Muscle layer of colon (tissue), 2 donors: Measurements from ENCODE around the gene IVL.

Source experiments
- H3K27ac ChIP-seq: one replicate; pipeline ENCODE4 v1.7.0; 2013; ENCODE audit warnings: low read depth, mild to moderate bottlenecking, low read length, moderate library complexity
- H3K27me3 ChIP-seq, 2 donors: one replicate each; pipeline ENCODE4 v1.7.0; 2013; ENCODE audit warnings: low read length in 2 of 2, mild to moderate bottlenecking in 2 of 2; ENCODE audit not compliant: insufficient read depth in 2 of 2, control insufficient read depth in 1 of 2
- H3K36me3 ChIP-seq: one replicate; pipeline ENCODE4 v1.7.0; 2013; ENCODE audit warnings: mild to moderate bottlenecking, low read length; ENCODE audit not compliant: insufficient read depth
- H3K4me1 ChIP-seq: one replicate; pipeline ENCODE4 v1.7.0; 2013; ENCODE audit warnings: mild to moderate bottlenecking, low read length; ENCODE audit not compliant: insufficient read depth
- H3K4me3 ChIP-seq, 2 donors: one replicate each; pipeline ENCODE4 v1.7.0; 2013; ENCODE audit warnings: low read length in 2 of 2, low read depth in 1 of 2, mild to moderate bottlenecking in 1 of 2, moderate library complexity in 1 of 2
- H3K9ac ChIP-seq: one replicate; pipeline ENCODE4 v1.7.0; 2013; ENCODE audit warnings: low read length
- H3K9me3 ChIP-seq: one replicate; pipeline ENCODE4 v1.7.0; 2013; ENCODE audit warnings: mild to moderate bottlenecking, low read length
- donor health status: abdominal sarcoma.
- donor health status: Adenocarcinoma of cecum.

IVL gene

GRCh38 chr1:152899883-152900282 is 8.5 kb upstream of the IVL start:
- Histone ChIP-seq H3K4me1 (peaks cover 4% of the 10 kb centered on the region), H3K27me3 (no peaks in the 10 kb centered on the region), H3K9ac (no peak overlapping the region), H3K4me3 (no peak overlapping the region), H3K36me3 (no peaks in the 10 kb centered on the region), H3K27ac (no peak overlapping the region), H3K9me3 (no peaks in the 10 kb centered on the region)

DNA sequence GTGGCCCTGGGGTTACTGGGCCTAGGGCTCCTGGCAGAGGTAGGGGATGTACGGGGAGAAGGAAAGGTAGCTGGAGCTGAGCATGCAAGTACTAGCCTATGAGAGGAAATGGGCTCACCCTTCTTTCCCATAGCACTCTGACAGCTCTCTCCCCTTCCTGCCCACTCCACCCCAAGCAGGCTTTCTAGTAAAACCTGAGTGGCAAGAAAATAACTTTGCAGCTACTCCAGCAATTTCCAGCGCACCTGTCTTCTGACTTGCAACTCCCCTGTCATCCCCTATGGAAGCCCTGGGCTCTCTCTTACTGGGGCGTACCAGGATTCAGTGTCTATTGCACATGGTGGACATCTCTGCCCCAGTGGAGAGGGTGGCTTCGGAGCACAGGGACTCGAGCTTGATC is 6.7 kb upstream of the IVL start:
- Histone ChIP-seq H3K9ac (no peak overlapping the region), H3K27me3 (no peaks in the 10 kb centered on the region), H3K4me3 (no peak overlapping the region), H3K36me3 (no peaks in the 10 kb centered on the region), H3K4me1 (no peaks in the 10 kb centered on the region), H3K27ac (no peak overlapping the region), H3K9me3 (no peaks in the 10 kb centered on the region)

DNA sequence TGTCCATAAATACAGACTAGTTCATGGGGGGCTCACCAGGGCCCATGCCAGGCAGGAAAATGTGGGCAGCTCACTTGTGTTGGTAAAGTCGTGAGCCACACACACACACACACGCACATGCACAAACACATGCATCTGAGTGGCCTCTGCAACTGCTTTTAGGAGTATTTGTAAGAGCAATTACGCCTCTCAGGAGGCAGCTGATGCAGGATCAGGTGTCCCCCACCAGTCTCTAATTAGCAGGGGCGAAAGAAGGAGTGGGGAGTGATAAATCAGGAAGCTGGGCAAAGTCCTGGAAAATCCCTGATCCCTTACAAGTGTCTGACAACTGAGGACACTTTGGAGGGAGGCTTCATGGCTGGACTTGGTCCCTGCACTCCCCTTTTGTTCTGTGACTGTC is 5.7 kb upstream of the IVL start:
- no peak overlapping the region for H3K9ac ChIP-seq
- no peaks in the 10 kb centered on the region for H3K9me3 ChIP-seq
- no peaks in the 10 kb centered on the region for H3K4me1 ChIP-seq
- no peak overlapping the region for H3K4me3 ChIP-seq
- H3K36me3 ChIP-seq: no peaks in the 10 kb centered on the region
- no peak overlapping the region for H3K27ac ChIP-seq
- H3K27me3 ChIP-seq: no peaks in the 10 kb centered on the region

- H3K9me3 ChIP-seq: no peaks in the 10 kb centered on the region
- H3K4me1 ChIP-seq: no peaks in the 10 kb centered on the region
- no peak overlapping the region for H3K4me3 ChIP-seq
- no peak overlapping the region for H3K9ac ChIP-seq
- no peak overlapping the region for H3K27ac ChIP-seq
- no peaks in the 10 kb centered on the region for H3K36me3 ChIP-seq
- H3K27me3 ChIP-seq: no peaks in the 10 kb centered on the region
Observed at GRCh38 chr1:152904688-152905440, 3.5 kb upstream of the IVL start.

GRCh38 chr1:152906023-152906565 is 2.3 kb upstream of the IVL start:
- H3K9ac ChIP-seq: no peak overlapping the region
- no peak overlapping the region for H3K4me3 ChIP-seq
- H3K9me3 ChIP-seq: no peaks in the 10 kb centered on the region
- H3K4me1 ChIP-seq: no peaks in the 10 kb centered on the region
- no peaks in the 10 kb centered on the region for H3K27me3 ChIP-seq
- no peaks in the 10 kb centered on the region for H3K36me3 ChIP-seq
- no peak overlapping the region for H3K27ac ChIP-seq

DNA sequence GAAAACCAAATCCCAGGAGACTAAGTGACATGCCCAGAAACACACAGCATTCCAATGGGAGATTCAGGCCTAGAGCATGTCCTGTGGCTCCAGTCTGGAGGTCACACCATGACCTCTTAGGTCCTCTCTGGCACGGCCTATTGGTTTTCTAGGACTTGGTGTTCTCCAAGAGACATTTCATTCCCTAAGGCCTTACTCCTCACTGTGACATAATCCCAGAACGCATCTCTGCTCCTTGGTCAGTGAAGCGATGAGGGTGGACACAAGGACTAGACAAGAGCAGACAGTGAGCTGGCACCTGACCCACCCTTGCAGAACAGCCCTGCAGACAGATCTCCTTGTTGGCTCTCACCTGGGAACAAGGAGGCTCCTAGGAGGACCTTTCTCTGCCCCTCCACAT is 860 bp downstream of the IVL start:
- Histone ChIP-seq H3K9me3 (no peaks in the 10 kb centered on the region), H3K4me1 (no peaks in the 10 kb centered on the region), H3K27ac (no peak overlapping the region), H3K36me3 (no peaks in the 10 kb centered on the region), H3K9ac (no peak overlapping the region), H3K4me3 (no peak overlapping the region), H3K27me3 (no peaks in the 10 kb centered on the region)

GRCh38 chr1:152912471-152912870 is 4.1 kb downstream of the IVL start:
- Histone ChIP-seq H3K27ac (no peak overlapping the region), H3K27me3 (no peaks in the 10 kb centered on the region)

DNA sequence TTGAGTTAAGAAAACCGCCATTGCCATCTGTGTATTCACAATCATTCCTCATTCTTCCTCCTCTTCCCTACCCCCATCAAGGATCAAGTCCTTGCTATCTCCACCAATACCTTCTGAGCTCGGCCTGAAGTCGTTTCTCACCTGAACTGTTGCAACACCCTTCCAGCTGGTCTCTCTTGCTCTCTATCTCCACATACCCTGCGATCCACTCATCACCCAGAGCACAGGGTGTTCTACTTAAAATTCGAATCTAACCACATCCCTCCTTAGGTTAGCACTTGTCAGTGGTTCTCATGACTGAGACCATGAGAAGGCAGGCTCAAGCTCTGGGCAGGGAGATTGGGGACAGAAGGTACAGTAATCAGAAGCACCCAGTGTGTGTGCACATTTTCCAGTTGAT is 4.6 kb downstream of the IVL start:
- H3K27ac ChIP-seq: no peak overlapping the region
- H3K36me3 ChIP-seq: no peaks in the 10 kb centered on the region
- no peaks in the 10 kb centered on the region for H3K27me3 ChIP-seq
- no peak overlapping the region for H3K4me3 ChIP-seq
- no peak overlapping the region for H3K9ac ChIP-seq
- no peaks in the 10 kb centered on the region for H3K4me1 ChIP-seq
- no peaks in the 10 kb centered on the region for H3K9me3 ChIP-seq

More at GRCh38 chr1:152912471-152912870, 4.1 kb downstream of the IVL start:
- Histone ChIP-seq H3K36me3 (no peaks in the 10 kb centered on the region), H3K9me3 (no peaks in the 10 kb centered on the region), H3K4me1 (no peaks in the 10 kb centered on the region), H3K9ac (no peak overlapping the region), H3K4me3 (no peak overlapping the region)

DNA sequence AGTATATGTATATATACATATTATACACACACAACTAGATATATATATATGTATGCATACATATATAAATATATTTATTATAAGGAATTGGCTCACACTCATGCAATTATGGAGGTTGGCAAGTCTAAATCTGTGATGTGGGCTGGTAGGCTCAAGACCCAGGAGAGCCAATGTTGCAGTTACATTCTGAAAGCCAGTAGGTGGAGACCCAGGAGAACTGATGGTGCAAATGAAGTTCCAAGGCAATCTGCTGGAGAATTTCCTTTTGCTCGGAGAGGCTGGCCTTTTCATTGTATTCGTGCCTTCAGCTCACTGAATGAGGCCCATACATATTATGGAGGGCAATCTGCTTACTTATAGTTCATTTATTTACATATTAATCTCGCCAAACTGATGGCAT is 9.4 kb downstream of the IVL start:
- Histone ChIP-seq H3K27me3 (no peaks in the 10 kb centered on the region), H3K9ac (no peak overlapping the region), H3K9me3 (no peaks in the 10 kb centered on the region), H3K4me3 (no peak overlapping the region), H3K4me1 (no peaks in the 10 kb centered on the region), H3K27ac (no peak overlapping the region), H3K36me3 (no peaks in the 10 kb centered on the region)

DNA sequence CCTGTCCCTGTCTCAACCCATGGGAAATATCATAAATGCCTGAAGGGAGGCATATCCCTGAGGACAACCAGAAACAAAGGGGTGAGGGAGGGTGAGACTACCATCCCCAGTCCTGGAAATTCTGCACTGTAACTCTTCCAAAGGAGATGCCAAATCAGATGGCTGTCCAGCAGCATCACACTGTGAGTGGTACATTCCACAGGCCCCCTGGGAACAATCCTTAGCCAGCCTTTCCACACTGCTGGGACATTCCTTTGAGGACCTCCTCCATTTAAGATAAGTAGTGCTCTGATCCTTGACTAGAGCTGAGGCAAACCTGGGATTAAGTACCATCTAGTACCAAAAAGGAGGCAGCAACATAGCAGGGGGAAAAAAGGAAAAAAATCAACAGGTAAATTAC is 10.7 kb downstream of the IVL start:
- Histone ChIP-seq H3K27me3 (no peaks in the 10 kb centered on the region), H3K9ac (no peak overlapping the region), H3K27ac (no peak overlapping the region), H3K36me3 (no peaks in the 10 kb centered on the region), H3K4me3 (no peak overlapping the region), H3K9me3 (no peaks in the 10 kb centered on the region), H3K4me1 (no peaks in the 10 kb centered on the region)

- H3K4me3 ChIP-seq: no peak overlapping the region
- no peak overlapping the region for H3K9ac ChIP-seq
- no peaks in the 10 kb centered on the region for H3K36me3 ChIP-seq
- H3K27ac ChIP-seq: no peak overlapping the region
- H3K9me3 ChIP-seq: no peaks in the 10 kb centered on the region
- no peaks in the 10 kb centered on the region for H3K4me1 ChIP-seq
- no peaks in the 10 kb centered on the region for H3K27me3 ChIP-seq
Observed at GRCh38 chr1:152924191-152924590, 15.8 kb downstream of the IVL start.

DNA sequence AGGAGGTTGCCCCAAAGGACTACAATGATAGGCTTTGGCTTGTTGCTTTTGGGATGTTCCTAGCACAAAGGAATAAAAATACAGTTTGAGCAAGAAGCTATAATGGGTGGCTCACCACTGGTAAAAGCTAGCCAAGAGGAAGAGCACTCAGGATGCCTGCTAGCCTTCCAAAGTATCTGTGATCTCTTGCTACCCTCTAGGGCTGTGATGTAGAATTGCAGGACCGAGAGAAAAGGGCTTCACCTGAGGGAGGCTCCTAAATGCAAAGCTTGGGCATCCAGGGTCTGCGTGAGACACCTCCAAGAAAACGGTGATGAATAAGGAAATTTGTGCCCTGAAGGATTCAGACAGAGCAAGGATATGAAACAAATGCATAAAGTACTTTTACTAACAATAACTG is 17.7 kb downstream of the IVL start:
- Histone ChIP-seq H3K4me1 (no peaks in the 10 kb centered on the region), H3K27ac (no peak overlapping the region), H3K36me3 (no peaks in the 10 kb centered on the region), H3K9me3 (no peaks in the 10 kb centered on the region), H3K4me3 (no peak overlapping the region), H3K9ac (no peak overlapping the region), H3K27me3 (no peaks in the 10 kb centered on the region)
